Activated CD8-positive, alpha-beta memory T cell treated with anti-CD3 and anti-CD28 coated beads, Interleukin-2, amount 50 U/mL, for 4 hours (primary cell): ENCODE results near the gene PPP4R1.

Experiments
- DNase-seq: peaks from one replicate; pipeline ENCODE4 v3.0.0-alpha.2; 2020

The PPP4R1 gene

GRCh38 chr18:9581667-9582066, 32.7 kb downstream of the PPP4R1 start:
- DNase-seq = no peak

GRCh38 chr18:9578306-9578705, 36.1 kb downstream of the PPP4R1 start:
- DNase-seq = no peak

GRCh38 chr18:9577361-9577760, 37.0 kb downstream of the PPP4R1 start:
- DNase-seq = no peak

GRCh38 chr18:9575558-9575957, 38.8 kb downstream of the PPP4R1 start:
- DNase-seq = no peak

- DNase-seq = no peak
These were observed 39.8 kb downstream of the PPP4R1 start for GRCh38 chr18:9574473-9575115.

- no peak for DNase-seq
These were observed 42.8 kb downstream of the PPP4R1 start for GRCh38 chr18:9571546-9571945.

- no peak for DNase-seq
These were observed 44.1 kb downstream of the PPP4R1 start for GRCh38 chr18:9570255-9570654.

GRCh38 chr18:9569178-9569577, 45.2 kb downstream of the PPP4R1 start:
- DNase-seq = no peak

GRCh38 chr18:9568186-9568585, 46.2 kb downstream of the PPP4R1 start:
- DNase-seq = no peak

GRCh38 chr18:9565407-9565806, 49.0 kb downstream of the PPP4R1 start:
- DNase-seq = no peak

GRCh38 chr18:9563331-9563730, 51.0 kb downstream of the PPP4R1 start:
- no peak for DNase-seq

- DNase-seq = no peak
These were observed 51.8 kb downstream of the PPP4R1 start for GRCh38 chr18:9562584-9562983.

GRCh38 chr18:9561759-9562158, 52.6 kb downstream of the PPP4R1 start:
- no peak for DNase-seq

- no peak for DNase-seq
These were observed 55.1 kb downstream of the PPP4R1 start for GRCh38 chr18:9559253-9559652.

- DNase-seq = no peak
These were observed 55.8 kb downstream of the PPP4R1 start for GRCh38 chr18:9558387-9559064.

GRCh38 chr18:9557250-9557943, 57.0 kb downstream of the PPP4R1 start:
- DNase-seq = no peak

- DNase-seq = no peak
These were observed 61.7 kb downstream of the PPP4R1 start for GRCh38 chr18:9552616-9553015.

- DNase-seq = no peak
These were observed 62.2 kb downstream of the PPP4R1 start for GRCh38 chr18:9552191-9552590.

GRCh38 chr18:9550429-9550828, 63.9 kb downstream of the PPP4R1 start:
- DNase-seq = no peak

- no peak for DNase-seq
These were observed 65.0 kb downstream of the PPP4R1 start for GRCh38 chr18:9549405-9549804.

- no peak for DNase-seq
These were observed 66.6 kb downstream of the PPP4R1 start for GRCh38 chr18:9547782-9548181.

GRCh38 chr18:9546468-9546867, 67.9 kb downstream of the PPP4R1 start:
- DNase-seq = no peak

- DNase-seq = no peak
These were observed 69.3 kb downstream of the PPP4R1 start for GRCh38 chr18:9545029-9545428.

- no peak for DNase-seq
These were observed 71.4 kb downstream of the PPP4R1 start for GRCh38 chr18:9542924-9543323.
